Sigmoid colon (tissue), 7 donors: ENCODE measurements around the gene FNDC11. TPM values are rescaled to one million over a fixed set of nuclear protein-coding genes. Genes with fewer than 3 reads are reported as not detected.
A peak's percentile ranks its signal among the peaks of the same experiment; 100 is the strongest.

Source experiments
- DNase-seq: peaks from one replicate; pipeline ENCODE4 v3.0.0-alpha.2; 2019
- H3K27ac ChIP-seq, 4 donors: fragments of 200-600 bp; sonication (generic); one replicate each; pipeline ENCODE4 v1.5.1; 2016 to 2019; ENCODE audit warnings: mild to moderate bottlenecking in 1 of 4
- H3K27me3 ChIP-seq, 3 donors: fragments of 200-600 bp; sonication (generic); one replicate each; pipeline ENCODE4 v1.5.1; 2019; ENCODE audit warnings: mild to moderate bottlenecking in 1 of 3
- H3K36me3 ChIP-seq, 4 donors: fragments of 200-600 bp; sonication (generic); one replicate each; pipeline ENCODE4 v1.5.1; 2016 to 2019
- H3K4me1 ChIP-seq, 4 donors: fragments of 200-600 bp; sonication (generic); one replicate each; pipeline ENCODE4 v1.5.1; 2017 to 2019
- H3K4me3 ChIP-seq, 4 donors: fragments of 200-600 bp; sonication (generic); one replicate each; pipeline ENCODE4 v1.5.1; 2017 to 2019; ENCODE audit warnings: mild to moderate bottlenecking in 2 of 4, moderate library complexity in 1 of 4
- H3K9me3 ChIP-seq, 4 donors: fragments of 200-600 bp in 3 of 4; sonication (generic) in 3 of 4; one replicate each; pipeline versions ENCODE4 v1.5.1 to v1.6.1; 2013 to 2019
- CTCF ChIP-seq, 4 experiments: fragments of 450-650 bp in 3 of 4; fragments of 200-600 bp in 1 of 4; IDR thresholded peaks; one replicate each; pipeline ENCODE4 v1.5.1; 2016 to 2019; ENCODE audit warnings: antibody characterized with exemption in 4 of 4, mild to moderate bottlenecking in 3 of 4, moderate library complexity in 2 of 4
- EP300 ChIP-seq, 4 donors: sonication (generic); formaldehyde crosslinking; IDR thresholded peaks; one replicate each; pipeline ENCODE4 v1.6.1; 2017; ENCODE audit warnings: antibody characterized with exemption in 4 of 4
- POLR2A ChIP-seq, 2 donors: fragments of 450-650 bp; IDR thresholded peaks; one replicate each; pipeline ENCODE4 v1.6.1; 2016; ENCODE audit warnings: antibody characterized with exemption in 2 of 2, mild to moderate bottlenecking in 2 of 2, moderate library complexity in 2 of 2
- POLR2AphosphoS5 ChIP-seq, 4 donors: sonication (generic); formaldehyde crosslinking; IDR thresholded peaks; one replicate each; pipeline ENCODE4 v1.6.1; 2017; ENCODE audit warnings: antibody characterized with exemption in 4 of 4
- WGBS, 2 donors: extraction: QIAGEN DNeasy Blood & Tissue Kit; methylation state at CpG; one replicate each; pipeline ENCODE4 v1.1.7; 2013; 5-methylcytosine and 5-hydroxymethylcytosine counted together
- intact Hi-C: fragments of 100-400 bp; cut with DNase I; formaldehyde crosslinking; loops from one replicate; pipeline ENCODE4 v1.15.1; 2023
- polyA plus RNA-seq, 3 donors: library from polyadenylated mRNA; stranded (reverse); fragments of 200-250 nt; gene quantifications; one replicate each; pipeline ENCODE4 v1.2.3, GENCODE V29; 2013
- total RNA-seq, 4 donors: library from RNA; depleted of rRNA; stranded (reverse); fragments of >200 nt; gene quantifications; one replicate each; pipeline ENCODE4 v1.1.0, GENCODE V29; 2016
- donor health status: healthy with polysubstance abuse.
- donor health status: Bipolar disorder and iron deficiency.
- donor health status: healthy.

FNDC11 gene
- total and polyA plus RNA-seq, 7 donors = under 0.01 to 0.55 (median 0.41) TPM; not detected in 1

- intact Hi-C loops = no loop called here
- Histone ChIP-seq H3K27me3 (peaks cover 2 to 33% (median 19%) of the 10 kb centered on the region in 3 donors), H3K27ac (no peak overlapping the region), H3K9me3 (no peaks in the 10 kb centered on the region), H3K4me3 (no peak overlapping the region), H3K4me1 (peaks cover 0 to 11% (median 9%) of the 10 kb centered on the region in 4 donors), H3K36me3 (no peaks in the 10 kb centered on the region)
- WGBS, 2 donors = 46 to 86% methylated on average over 36 of the region's 36 CpGs
- TF ChIP-seq POLR2AphosphoS5 (IDR thresholded peaks at IDR 0.05) = no peak
- TF ChIP-seq CTCF (IDR thresholded peaks at IDR 0.05) = no peak
- TF ChIP-seq POLR2A (IDR thresholded peaks at IDR 0.05) = peak in 1 of 2 donors; percentile 60
- DNase-seq = no peak
Measured at GRCh38 chr20:63542031-63542559, 11.9 kb upstream of the FNDC11 start.

- Histone ChIP-seq H3K27me3 (peaks cover under 1 to 33% (median 20%) of the 10 kb centered on the region in 3 donors), H3K36me3 (no peaks in the 10 kb centered on the region), H3K4me1 (peaks cover 0 to 8% (median 6%) of the 10 kb centered on the region in 4 donors), H3K4me3 (no peak overlapping the region), H3K27ac (no peak overlapping the region), H3K9me3 (no peaks in the 10 kb centered on the region)
- intact Hi-C loops = no loop called here
- TF ChIP-seq CTCF (IDR thresholded peaks at IDR 0.05) (no peak), POLR2AphosphoS5 (IDR thresholded peaks at IDR 0.05) (no peak), POLR2A (IDR thresholded peaks at IDR 0.05) (no peak), EP300 (IDR thresholded peaks at IDR 0.05) (no peak)
- WGBS, 2 donors = 78 to 79% methylated on average over 10 of the region's 10 CpGs
- DNase-seq = no peak
Measured at GRCh38 chr20:63542696-63543095, 11.3 kb upstream of the FNDC11 start.

- Histone ChIP-seq H3K4me3 (no peak overlapping the region), H3K27ac (no peak overlapping the region), H3K27me3 (peaks cover 0 to 36% (median 24%) of the 10 kb centered on the region in 3 donors), H3K36me3 (no peaks in the 10 kb centered on the region), H3K9me3 (no peaks in the 10 kb centered on the region), H3K4me1 (peaks cover 0 to 4% (median 1%) of the 10 kb centered on the region in 4 donors)
- intact Hi-C loops = no loop called here
- WGBS, 2 donors = 83 to 90% methylated on average over 10 of the region's 10 CpGs
- no peak for TF ChIP-seq POLR2AphosphoS5 (IDR thresholded peaks at IDR 0.05)
- no peak for TF ChIP-seq EP300 (IDR thresholded peaks at IDR 0.05)
- no peak for TF ChIP-seq CTCF (IDR thresholded peaks at IDR 0.05)
- TF ChIP-seq POLR2A (IDR thresholded peaks at IDR 0.05) = no peak
- no peak for DNase-seq
Measured at GRCh38 chr20:63543131-63543530, 10.8 kb upstream of the FNDC11 start.

DNA sequence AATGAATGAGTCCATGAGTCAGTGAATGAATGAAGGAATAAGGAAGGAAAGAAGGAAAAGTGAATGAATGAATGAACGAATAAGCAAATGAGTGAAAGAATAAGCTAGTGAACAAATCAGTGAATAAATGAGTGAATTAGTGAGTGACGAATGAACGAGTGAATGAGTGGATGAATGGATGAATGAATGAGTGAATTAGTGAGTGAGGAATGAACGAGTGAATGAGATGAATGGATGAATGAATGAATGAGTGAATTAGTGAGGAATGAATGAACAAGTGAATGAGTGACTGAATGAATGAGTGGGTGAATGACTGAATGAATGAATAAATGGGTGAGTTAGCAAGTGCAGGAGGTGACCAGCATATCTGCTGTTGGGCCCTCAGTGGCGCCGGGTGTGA is 10.2 kb upstream of the FNDC11 start:
- WGBS, 2 donors = 71 to 87% methylated on average over 6 of the region's 6 CpGs
- TF ChIP-seq POLR2A (IDR thresholded peaks at IDR 0.05) = no peak
- no peak for TF ChIP-seq POLR2AphosphoS5 (IDR thresholded peaks at IDR 0.05)
- TF ChIP-seq CTCF (IDR thresholded peaks at IDR 0.05) = no peak
- TF ChIP-seq EP300 (IDR thresholded peaks at IDR 0.05) = no peak

More for the DNA sequence above, 10.2 kb upstream of the FNDC11 start:
- H3K27me3 ChIP-seq = peaks cover 0 to 42% (median 30%) of the 10 kb centered on the region in 3 donors
- intact Hi-C loops = no loop called here
- no peaks in the 10 kb centered on the region for H3K4me1 ChIP-seq
- DNase-seq = no peak
- H3K9me3 ChIP-seq = no peaks in the 10 kb centered on the region
- no peak overlapping the region for H3K27ac ChIP-seq
- H3K4me3 ChIP-seq = no peak overlapping the region
- no peaks in the 10 kb centered on the region for H3K36me3 ChIP-seq
